CD1c-positive myeloid dendritic cell (primary cell): ENCODE data around the gene MSI2.

Source experiments
- DNase-seq: peaks from one replicate; pipeline ENCODE4 v3.0.0-alpha.2; 2016; ENCODE audit errors: extremely low spot score

MSI2 gene

DNA sequence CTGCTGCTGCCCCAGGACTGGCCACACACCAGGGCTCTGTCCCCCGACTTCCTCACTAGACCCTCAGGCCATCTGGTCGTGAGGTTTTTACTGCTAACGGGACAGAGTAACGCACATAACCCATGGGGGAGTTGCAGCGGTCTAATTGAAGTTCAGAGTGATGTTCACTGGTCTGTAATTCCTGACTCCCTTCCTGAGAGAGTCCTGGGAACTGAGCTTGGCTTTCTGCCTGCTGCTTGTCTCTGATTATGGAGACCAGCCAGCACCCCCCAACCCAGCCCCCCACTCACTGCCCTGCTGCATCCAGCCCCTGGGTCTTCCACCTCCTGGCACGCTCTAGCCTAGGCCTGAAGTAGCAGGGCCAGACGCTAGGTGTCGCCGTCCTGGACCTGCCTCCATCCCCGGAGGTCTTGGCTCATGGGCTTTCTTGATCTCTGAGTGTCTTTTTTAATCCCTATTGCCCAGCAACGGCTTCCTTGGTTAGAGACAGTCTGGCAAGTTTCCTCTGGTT lies 295.8 kb downstream of the MSI2 start:
- no peak for DNase-seq

DNA sequence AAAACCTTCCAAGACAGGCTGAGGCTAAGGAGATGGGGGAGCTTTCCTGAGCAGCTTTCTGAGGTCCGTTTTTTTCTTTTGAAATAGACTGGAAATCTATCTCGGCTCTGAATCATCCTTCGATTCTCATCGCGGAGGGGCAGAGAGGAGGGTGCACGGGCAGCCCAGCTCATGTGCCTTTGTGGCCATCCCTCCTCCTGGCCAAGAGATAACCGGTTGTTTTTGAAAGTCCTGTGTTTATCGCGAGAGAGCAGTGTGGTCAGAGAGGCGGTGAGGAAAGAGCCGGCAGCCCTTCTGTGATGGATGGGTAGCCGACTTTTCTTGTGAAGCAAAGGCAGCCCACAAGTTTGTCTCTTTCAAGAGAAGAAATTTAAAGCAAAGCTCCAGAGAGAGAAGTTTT lies 297.2 kb downstream of the MSI2 start:
- no peak for DNase-seq

DNA sequence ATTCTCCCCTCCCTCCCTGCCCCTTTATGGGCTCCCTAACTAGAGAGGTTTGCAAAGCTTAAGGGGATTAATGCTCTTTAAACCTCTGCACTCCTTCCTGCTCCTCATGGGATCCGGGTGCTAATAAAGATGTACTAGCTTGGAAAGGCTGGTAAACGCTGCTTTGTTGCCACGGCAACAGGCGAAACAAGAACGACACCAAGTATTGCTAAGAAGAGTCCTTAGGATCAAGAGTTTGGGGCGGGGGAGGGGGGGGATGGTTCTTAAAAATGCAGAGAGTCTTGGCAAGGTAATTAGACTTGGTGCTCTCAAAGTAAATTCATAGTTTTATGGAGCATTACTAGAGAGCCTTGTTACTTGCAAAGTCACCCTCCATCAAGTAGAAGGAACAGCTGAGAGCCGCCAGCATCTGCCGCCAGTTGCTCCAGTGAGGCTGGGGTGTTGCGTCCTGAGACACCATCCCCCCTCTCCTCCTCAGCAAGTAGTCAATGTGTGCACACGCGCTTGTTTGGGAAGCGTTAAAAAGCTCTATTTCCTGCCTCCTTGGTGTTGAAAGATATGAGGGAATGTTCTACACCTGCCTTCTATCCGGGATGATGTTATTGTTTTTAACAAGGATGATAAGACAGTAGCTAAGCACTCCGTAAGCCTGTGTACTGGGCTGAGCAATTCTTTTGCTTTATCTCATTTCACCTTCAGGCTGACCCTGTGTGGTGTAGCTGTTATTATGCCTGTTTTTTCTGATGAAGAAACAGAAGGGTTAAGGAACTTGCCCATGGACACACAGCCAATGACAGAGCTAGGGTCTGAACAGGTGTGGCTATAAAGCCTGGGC lies 297.9 kb downstream of the MSI2 start:
- DNase-seq, result peak; percentile 27

DNA sequence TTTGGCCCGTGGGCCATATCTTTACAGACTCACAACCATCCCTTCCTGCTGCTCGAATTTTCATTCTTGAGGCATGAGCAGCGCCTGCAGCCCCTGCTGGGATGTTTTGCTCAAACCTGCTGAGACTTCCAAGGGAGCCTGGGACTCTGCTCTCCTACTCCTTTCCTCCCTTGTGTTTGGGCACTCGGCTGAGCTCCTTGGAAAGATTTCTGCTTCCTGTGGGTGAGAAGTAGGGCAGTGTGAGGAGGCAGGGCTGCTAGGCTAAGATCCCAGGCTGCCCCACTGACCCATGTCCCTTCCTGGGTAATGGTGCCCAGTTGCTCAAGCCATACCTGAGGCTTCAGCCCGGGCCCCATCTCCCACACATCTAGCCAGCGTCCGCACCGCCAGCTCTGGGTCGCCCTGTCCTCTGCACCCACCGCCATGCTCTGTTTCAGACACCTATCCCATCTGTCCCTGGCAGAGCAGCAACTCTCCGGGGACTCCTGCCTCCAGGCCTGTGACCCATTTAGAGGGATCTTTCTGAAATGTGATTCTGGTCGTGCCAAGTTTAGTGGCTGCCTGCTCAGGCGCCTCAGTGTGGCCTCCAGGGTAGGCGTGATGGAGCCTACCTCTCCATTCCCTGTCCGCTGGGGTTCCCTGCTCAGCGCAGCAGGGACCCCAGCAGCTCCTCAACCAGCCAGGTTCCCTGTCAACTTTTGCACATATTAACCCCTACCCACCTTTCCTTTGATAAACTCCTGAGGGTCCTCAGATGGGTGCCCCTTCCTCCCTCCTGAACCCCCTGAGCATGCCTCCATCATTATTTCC lies 298.7 kb downstream of the MSI2 start:
- no peak for DNase-seq

DNA sequence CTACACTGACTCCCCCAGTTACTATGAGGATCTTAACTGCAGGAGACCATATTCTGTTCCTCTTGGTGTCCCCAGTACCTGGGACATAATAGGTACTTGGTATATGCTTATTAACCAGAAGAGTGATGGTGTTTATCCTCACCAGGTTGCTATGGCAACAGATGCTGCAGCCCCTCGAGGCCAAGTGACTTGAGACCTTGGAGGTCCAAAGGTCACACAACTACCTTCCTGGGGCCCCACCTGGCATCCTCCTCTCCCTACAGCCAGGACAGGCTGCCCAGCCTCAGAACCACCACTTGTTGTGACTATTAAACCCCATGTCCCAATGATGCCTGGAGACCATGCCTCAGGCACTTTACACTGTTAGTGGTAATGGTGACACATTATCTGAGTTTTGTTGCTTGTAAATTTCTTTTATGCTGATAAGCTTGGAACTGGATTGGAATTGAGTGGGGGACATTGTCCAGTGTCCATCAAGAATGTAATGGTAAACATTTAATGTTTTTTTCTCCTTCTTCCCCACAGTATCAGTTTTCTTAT lies 299.4 kb downstream of the MSI2 start:
- no peak for DNase-seq

DNA sequence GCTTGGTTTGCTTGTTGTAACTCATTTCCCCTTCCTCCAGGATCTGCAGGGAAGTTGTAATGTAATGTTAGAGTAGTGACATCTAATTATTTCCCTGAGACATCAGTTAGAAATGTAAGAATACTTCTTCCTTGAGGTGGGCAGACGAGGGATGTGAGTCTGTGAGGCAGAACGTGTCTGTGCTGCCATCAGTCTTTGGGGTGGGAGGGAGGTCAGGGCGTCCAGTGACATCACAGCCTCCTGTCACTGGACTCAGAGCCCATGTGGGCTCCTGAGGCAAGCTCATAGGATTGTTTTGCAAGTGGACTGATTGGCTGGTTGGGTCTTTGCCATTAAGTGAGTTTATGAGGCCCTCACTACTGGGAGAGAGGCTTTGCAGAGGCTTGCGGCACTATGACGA lies 300.0 kb downstream of the MSI2 start:
- no peak for DNase-seq

DNA sequence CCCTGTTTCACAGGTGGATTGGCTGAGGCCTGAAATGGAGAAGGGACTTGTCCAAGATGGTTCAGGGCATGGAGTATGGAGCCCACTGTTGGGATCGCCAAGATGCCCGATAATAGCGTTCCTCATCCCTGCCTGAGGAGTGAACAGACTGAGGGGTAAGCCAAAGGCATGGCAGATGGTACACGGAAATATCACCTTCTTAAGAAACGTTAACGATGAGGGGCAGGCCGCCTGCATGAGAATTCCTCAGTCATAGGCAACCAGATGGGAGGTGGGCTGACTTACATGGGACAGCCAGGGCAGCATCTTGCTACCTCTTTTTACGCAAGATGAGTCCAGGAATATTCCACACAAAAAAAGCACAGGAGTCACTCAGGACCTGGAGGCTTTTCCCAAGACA lies 300.7 kb downstream of the MSI2 start:
- no peak for DNase-seq

DNA sequence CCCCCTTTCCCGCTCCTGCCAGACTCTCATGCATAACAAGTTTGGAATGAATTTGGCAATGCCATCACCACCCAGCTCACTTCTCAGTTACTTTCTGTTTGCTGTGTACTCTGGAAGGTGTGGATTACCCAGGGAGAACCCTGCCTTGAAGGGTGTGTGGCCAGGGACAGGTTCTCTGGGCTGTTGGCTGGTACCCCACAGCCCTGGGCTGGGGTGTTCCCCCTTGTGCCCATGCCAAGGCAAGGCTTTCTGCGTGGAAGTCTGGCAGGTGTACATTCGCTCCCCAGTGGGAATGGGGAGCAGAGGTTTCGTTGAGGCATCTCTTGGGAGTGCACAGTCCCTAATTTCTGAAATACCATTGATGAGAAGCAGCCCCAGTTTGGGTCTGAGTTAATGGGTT lies 301.1 kb downstream of the MSI2 start:
- no peak for DNase-seq

DNA sequence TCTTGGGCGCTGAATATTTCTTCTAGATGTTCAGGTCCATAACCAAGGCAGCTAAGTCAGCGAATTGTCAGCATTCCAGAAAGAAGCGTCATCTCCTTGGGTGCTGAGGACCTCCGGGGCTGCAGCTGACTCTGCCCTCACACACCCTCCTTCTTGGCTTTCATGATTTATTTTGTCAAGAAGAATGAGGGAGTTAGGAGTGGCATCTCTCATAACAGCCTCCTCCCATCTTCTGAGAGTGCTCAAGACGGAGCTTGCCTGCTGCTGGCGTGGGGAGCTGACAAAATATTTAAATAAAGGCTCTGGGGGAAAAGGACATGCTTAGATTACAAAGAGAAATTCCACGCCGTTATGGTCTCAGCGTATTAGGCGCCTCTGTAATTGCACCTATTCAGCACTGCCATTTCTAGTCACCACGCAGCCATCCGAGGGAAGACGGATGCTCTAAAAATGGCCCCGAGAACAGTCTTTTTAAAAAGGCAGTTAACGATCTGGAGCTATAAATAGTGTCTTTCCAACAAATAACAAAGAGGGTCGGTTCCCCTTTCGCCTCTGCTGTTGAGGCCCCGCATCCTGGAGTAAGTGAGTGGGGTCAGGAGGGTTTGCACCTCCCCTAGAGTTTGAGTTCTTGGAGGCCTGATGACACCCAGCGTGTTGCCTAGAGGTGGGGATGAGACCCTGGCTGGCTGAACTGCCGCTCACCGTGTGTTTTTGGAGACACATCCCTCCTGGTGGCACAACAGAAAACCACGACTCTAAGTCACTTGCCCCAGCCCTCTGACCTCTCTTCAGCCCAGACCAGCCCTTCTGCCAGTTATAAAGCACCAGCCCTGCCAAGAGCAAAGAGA lies 301.7 kb downstream of the MSI2 start:
- no peak for DNase-seq

DNA sequence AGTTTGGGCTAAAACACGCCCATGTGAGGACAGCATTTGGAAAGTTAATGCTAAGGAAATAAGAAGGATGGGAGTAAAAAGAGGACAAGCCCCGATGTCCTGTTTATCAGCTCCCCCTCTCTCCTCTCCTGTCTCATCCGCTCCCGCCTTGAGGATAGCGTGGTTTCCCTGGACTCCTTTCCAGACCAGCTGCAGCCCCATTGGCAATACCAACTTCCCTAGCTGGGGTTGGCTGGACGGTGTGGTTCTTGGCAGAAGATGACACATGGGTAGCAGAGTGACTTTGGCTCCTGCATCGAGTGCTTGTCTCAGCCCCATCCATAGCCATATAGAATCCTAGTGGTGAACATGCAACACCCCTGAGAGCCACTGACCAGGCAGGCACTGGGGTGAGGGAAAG lies 302.9 kb downstream of the MSI2 start:
- DNase-seq, result no peak

DNA sequence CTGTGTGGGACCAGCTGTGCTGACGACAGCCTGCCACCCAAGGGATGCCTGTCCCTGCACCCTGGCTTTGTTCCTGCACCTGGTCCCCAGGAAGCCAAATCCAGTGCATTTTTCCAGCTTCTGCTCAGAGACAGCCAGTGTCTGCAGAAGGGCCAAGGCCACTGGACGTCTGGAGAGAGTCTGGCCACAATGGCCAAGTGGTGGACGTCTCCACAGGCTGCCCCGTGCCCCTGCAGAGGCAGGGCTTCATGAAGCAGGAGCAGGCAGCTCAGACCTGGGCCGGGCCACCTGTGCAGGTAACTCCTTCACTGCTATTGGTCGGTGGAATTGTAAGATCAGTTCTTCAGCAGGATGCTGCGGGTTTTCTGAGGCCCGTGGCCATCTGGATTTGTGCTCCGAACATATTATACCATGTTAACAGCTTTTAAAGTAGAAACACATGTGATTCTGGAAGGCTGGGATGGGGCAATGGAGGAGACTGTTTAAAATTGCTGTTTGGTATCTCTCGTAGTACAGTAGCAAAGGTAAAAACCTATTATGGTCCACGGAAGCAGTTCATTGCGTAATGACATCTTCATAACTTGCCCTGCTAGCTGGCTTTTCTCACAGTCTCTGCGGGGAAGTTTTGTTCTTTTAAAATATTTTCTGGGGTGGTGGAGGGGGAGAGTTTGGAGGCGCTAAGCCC lies 303.5 kb downstream of the MSI2 start:
- DNase-seq, result no peak

DNA sequence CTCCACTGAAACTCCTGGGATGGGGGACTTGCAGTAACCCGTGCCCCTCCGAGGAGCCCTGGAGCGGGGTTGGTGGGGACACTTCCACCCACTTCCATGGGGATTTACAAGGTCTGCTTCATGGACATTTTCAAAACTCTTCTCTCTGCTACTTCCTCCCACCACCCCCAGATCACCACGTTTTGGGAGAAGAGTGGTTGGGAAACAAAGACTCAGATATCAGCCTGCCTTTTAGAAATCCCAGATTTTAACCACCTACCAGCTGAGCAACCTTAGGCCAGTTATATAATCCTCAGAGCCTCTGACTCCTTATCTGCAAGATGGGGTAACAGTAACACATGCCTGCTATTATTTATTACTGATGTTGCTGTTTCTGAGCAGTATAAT lies 304.0 kb downstream of the MSI2 start:
- no peak for DNase-seq

DNA sequence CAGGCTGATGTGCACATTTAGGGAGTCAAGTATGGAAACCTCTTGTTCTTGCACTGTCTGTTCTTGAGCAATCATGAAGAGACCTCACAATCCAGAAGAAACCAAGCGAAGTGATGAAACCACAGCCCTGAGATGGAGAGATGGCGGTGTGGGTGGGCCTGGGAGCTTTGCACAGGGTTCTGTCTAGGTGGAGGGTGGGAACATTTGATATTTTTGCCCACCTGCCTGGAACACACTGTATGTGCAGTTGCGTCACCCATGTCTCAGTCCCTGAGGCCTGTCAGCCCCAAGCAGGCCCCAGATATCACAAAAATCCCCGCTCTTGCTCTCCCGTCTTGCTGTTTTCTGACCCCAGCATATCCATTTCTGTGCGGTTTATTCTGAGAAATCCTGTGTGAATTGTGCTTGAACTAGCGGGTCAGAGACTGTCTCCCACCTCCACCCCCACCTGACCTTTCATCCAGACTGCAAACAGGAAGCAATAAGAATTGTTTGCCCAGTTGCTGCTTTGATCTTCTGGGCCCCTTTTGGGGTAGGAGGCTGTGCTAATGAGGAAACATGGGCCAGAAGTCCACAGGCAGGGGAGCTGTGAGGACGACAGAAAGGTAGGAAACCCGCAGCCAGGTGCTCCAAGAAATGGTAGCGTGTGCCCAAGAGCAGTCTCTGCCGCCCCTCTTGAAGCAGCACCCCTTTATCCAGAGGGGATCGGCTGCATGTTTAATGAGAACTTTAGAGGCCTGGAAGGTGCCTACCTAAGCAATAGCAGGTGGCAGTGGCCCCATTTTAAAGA lies 304.9 kb downstream of the MSI2 start:
- DNase-seq, result peak; percentile 4

DNA sequence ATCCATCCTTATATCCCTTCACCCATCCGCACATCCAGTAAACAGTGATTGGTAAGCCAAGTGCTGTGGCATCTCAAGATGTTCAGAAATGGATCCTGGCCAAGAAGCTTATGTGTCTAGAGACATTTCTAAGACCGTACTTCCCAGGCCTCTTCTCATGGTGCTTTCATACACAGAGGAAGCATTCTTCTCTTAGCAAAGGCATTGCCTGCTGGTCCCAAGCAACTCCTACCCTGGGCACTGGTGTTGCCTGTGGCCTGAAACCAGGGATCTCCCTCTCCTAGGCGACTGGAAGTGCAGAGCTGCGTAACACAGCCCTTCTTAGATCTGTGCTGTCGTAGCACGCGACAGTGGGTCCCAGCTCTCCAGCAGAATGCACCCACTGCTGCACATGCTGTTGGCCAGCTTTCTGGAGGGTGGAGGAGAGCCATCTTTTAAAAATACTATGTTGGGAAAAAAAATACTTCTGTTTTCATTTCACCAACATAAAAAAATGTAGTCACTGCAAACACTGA lies 305.9 kb downstream of the MSI2 start:
- DNase-seq, result no peak

DNA sequence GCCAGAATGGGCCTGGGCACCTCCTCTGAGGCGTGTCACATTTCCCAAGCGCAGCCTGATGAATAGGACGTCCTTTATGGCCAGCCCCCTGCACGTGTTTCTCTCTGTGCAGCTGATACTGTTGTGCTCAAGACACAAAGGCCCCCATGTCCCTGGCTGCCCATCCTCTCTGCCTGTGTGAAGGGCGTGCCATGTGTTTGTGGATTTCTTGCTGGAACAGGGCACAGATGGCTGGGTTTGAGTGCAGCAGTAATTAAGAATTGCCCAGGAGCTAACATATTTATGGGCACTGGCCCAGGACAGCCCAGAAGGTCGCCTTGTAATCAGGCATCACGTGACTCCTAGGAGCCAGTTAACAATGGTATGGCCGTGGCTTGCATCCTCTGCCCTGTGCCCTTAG lies 307.6 kb downstream of the MSI2 start:
- DNase-seq, result no peak

DNA sequence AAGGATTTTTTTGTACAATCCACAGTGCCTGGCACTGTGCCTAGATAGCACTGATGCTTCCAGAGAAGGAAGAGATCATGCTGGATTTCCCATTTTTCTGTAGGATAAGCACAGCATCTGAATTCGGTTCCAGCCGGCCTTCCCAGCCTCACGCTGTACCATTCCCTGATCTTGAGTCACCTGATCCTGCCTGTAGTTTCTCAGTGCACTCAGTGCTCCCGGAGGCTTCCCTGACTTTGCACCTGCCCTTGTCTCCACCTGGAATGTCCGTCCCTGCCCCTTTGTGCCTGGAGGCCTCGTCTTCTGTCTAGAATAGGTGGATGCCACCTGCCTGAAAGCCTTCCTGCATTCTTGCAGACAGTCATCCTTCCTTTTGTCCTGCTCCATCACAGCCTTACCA lies 308.9 kb downstream of the MSI2 start:
- DNase-seq, result no peak

DNA sequence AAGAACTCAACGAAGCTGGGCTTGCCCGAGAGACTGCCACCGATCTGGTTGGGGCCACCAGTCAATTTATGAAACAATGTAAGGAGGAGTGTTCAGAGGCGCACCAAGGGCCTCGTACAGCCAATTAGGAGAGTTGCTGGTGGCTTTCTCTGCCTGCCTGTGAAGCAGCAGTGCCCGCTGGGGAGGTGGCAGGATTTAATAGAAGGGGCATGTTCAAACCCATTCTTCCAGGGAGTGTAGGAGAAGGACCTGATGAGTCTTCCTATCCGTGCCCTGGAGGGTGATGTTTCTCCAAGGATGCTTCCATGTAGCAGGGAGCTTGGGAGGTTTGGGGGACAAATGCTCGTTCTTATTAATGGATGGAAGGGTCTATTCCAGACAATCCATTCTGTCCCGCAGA lies 310.4 kb downstream of the MSI2 start:
- DNase-seq, result no peak

DNA sequence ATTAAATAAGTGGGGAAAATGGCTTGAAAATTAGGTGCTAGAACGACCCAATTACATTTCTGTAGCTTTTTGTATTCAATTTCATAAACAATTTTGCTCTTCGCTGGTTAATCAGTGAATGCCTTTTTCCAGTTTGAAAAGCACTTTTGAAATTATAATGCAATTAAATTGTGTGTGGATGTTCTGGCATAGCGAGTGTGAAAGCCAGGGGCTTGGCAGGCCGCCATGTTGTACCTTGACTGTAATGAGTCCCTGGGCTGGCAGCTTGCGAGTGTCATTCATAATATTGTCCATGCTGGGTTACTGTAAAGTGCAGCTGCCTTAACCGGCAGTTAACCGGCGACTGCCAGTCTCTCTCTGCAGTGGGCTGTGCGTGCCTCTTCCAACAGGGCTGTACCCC lies 310.9 kb downstream of the MSI2 start:
- DNase-seq, result no peak

DNA sequence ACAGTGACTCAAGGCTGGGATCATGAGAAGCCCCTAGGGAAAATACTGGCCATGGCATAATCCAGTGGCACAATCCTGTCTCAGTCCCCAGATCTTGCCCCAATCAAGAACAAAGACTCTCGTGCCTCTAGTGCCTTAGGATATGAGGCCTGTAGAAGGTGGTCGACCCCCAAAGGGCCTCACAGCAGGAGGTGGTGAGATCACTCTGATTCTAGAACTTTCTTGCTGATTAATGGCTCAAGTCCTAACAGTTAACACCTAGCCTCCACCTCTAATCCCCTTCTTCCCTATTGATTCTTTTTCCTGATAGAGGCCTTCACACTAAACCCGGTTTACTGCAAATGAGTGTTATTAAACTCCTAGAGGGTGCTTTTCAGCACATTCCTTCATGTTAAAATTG lies 312.0 kb downstream of the MSI2 start:
- DNase-seq, result no peak

DNA sequence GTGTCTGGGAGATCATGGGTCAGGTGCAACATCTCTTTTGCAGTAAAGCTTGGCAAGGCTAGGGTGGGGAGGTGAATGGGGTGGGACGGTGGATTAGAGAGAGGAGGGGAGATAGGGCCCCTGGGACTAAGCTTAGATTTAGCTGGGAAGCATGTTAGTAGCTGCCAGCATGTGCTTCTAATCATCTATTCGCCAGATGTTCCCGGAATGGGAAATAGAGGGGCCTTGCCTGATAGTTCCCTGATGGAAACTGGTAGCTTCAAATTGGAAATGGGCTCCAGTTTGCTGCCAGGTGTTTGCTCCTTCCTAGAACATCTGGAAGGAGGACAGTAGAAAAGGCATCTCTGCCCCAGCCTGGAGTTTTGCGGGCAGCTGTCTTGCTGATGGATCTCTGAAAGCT lies 312.7 kb downstream of the MSI2 start:
- DNase-seq, result no peak
